GM19025 (cell line): ENCODE data around the gene SETDB1.

Source experiments
- ATAC-seq: cut with Tn5 transposase; IDR thresholded peaks from one replicate; pipeline ENCODE4 v1.9.1; 2021; ENCODE audit warnings: mild to moderate bottlenecking, low read depth, moderate library complexity; ENCODE audit not compliant: unreplicated experiment

SETDB1 gene

DNA sequence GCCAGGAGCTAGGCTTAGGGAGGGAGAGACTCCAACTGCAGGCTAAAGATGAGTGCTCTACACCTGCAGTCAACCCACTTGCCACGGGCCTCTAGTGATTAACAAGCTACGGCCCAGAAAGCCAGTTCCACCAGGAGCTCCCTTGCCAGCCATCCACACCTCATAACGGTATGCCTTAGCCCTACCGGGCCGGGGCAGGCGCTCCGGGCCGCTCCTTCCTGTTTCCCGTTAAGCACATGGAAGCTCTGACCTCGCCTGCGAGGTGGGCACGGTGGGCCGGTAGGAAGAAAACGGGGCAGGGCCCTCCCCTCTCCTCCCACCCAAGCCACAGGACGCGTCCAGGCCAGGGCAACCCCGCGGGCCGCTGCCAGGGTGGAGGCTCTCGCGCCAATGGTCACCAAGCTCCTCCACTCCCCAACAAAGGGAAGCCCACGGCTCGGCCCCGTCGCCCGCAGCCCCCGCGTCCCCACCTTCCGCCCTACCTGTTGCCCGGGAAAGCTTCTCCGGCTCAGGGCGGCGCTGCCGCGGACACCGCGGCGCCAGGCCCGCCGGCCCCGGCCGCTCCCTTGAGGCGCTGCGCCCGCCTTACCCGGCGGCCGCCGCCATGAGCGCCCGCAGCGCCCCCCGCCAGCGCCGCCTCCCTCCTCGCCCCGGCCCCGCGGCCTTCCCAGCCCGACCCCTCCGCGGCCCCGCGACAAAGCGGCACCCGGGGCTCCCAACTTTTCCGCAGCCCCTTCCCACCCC, 47.8 kb downstream of the SETDB1 start:
- peak; percentile 43 for ATAC-seq

DNA sequence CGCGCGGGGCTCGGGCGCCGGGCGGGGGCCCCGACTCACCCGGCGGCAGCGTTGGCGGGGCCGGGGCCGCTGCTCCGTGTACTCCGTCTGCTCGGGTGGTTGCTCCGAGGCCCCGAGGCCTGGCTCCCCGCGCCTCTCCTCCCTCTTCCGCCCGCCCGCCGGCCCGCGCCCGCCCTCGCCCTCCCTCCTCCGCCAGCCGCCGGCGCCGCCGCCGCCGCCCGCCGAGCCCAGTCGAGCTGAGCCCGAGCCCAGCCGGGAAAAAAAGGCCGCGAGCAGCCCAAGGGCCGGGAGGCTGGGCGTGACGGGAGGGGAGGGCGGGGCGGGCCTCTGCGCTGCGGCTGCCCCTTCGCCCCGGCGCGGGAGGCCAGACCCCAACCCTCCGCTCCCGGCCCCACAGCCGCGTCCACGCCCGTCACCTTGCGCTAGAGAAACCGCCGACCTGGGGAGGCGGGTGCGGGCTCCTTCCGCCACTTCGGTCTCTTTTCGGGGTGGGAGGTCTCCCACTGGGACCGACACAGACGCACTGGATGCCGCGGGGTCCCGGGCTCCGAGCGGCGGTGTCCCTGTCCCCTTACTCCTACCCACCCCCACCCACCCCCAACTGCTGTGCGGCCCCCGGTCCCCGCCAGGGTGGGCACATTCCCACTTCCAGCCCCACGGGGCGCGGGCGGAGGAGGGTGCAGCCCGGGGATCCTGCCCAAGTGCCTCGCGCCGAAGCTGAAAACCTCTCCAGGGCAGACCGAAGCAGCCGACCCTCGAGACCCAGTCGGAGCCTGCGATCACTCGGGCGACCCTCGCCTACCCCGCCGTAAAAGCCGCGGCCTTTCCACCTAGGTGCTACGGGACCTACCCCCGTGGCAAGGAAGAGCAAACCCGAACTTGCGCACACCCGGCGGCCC, 48.7 kb downstream of the SETDB1 start, which contains the start of gene CERS2:
Gene CERS2, minus strand, starts transcription at position 256 of the 899 bp plus-strand sequence. CDS start 5,745 bp downstream, outside the sequence.
- peak; percentile 37 for ATAC-seq

DNA sequence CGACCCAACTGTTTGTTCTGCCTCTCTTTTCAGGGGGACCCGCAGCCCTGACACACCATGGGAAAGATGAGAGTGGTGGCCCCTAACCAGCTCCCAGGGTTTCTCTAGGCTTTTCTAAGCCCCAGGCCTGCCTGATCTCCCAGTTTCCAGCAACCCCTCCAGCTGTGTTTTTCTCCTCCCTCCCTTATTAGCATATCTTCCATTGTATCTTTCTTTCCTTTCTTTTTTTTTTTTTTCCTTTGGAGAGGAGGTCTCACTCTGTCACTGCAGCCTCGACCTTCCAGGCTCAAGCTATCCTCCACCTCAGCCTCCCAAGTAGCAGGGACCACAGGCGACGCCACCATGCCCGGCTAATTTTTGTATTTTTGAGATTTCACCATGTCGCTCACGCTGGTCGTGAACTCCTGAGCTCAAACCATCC, 50.2 kb downstream of the SETDB1 start:
- no peak for ATAC-seq

DNA sequence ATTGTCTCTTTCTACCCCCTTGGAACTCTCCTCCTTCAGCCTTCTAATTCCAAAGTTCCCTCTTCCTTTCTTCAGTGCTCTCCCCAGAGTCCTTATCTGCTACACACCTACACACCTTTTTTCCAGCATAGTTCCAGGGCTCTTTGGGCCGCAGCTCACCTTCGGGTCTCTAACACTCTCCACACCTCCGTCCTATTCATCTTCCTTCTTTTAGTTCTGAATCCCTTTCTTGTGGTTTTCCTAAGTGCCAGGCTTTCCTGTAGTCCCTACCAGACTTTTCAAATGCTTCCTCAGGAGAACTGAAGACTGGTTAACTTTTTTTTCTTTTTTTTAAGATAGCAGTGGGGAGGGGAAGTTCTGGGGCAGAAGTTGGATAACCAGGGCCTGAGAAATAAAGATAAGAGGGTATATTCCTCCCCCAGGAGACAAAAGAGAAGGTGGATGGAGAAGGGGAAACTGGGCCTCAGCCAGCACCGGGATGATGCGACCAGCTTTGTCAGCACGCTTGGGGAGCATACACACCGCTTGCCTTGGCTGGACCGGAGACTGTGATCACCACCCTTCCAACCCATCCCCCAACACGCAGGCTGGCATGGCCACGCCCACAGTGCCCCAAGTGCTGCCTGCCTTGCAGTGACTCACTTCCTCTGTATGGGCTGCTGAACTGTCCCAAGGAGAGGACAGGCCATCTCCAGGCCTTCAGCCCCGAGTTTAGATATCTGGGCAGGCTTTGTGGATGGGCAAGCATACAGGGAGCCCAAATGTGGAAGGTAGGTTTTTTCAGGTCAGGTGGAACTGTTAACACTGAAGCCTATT, 50.9 kb downstream of the SETDB1 start:
- no peak for ATAC-seq

DNA sequence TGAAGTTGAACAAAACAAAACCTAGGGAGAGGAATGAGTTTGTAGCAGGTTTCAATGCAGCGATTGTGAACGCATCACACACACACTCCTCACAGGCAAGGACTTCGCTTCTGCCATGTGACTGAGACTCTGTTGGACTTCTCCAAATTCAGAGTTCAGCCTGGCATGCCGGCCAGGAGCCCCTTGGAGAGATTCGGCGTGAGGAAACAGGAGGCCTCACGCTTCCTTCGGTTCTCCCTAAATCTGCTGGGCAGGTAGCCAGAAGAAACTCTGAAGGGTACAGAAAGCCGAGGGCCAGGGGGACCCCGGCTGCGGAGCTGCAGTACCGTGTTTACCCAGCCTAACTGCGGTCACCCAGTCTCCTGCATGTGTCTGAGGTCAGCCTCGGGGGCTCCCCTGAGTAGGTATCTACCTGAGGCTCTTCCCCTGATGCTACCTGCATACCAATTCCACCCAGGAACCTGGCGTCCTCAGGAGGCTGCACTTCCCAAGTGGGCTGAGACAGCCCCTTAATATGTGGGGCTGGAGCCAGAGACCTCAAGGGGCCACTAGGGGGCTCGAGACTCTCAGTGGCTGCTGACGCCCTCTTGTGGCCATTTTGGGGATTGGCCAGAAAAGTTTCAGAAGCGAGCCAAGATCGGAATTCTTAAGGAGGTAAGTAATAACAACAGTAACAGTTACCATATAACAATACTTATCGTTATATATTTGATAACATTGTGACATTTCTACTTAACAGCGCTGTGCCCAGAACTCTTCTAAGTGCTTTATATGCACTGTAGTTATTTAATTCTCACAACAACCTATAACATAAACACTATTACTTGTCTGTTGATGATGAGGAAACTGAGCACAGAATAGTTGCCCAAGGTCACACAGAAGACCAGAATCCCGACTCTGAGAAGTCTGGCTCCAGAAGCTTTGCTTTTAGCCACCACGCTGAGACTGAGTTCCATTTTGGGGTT, 53.2 kb downstream of the SETDB1 start:
- ATAC-seq, result peak; percentile 52

DNA sequence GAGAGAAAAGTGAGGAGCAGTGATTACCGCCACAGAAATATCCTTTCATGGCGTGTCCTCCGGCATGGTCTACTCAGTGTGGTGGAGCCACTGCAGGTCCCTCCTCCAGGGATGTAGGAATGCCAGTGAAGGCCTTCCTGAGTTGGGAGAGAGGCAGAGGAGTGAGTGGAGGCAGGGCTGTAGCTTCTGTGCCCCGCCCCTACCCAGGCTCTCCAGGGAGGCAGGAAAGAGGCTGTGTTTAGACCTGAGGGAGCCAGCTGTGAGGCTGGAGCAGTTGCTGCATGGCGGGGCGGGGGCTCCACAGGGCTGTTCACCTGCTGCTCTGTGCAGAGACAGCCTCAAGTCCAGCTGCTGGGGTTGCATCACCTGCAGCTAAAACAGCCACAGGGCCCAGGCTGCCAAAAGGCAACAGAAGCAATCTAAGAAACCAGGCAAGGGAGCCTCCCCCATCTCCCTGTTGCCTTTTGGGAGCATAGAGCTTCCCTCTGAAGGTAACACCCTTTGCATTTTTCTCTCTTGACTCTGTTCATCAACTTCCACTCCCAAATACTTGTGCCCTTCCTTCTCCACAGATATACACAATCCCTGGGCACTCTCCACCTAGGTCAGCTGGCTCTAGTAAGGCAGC, 55.1 kb downstream of the SETDB1 start:
- no peak for ATAC-seq

DNA sequence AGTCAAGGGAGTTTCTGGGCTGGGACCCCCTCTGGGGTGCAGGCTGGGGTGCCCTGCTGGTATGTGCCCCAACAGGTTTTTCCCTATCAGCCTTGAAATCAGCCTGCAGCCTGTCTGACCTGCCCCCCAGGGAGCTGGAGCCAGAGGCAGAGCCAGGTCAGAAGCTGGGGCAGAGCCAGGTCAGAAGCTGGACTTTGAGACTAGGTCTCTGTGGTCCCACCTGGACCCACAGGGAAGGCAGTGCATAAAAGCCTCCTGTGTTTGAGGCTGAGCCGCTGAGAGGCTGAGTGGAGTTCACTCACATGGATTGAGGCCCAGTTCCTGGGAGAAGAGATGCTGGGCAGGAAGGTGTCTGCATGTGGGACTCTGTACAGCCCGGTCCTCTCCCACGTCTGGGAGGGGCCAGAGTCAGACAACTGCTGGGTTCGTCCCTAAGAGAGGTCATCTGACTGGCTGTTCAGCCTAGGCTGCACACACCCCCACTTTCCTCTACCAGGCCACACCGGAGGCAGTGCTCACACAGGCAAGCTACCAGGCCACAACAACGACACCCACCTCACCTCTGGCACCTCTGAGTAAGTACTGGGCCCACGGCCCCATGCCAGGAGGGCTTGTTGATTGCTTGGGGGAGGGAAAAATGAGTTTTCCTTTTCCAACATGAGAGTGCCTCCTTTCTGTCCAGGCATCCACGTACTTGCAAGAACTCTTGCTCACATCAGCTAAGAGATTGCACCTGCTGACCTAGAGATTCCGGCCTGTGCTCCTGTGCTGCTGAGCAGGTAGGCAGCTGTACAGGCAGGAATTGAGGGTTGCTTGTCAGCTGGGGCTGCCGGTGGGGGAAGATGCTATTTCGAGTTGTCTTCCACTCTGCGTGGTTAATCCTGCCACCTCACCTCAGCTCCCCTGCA, 55.9 kb downstream of the SETDB1 start, which contains the start of gene ANXA9:
Gene ANXA9, plus strand, starts transcription at position 488 of the 908 bp plus-strand sequence. CDS start 814 bp downstream, outside the sequence.
- no peak for ATAC-seq

DNA sequence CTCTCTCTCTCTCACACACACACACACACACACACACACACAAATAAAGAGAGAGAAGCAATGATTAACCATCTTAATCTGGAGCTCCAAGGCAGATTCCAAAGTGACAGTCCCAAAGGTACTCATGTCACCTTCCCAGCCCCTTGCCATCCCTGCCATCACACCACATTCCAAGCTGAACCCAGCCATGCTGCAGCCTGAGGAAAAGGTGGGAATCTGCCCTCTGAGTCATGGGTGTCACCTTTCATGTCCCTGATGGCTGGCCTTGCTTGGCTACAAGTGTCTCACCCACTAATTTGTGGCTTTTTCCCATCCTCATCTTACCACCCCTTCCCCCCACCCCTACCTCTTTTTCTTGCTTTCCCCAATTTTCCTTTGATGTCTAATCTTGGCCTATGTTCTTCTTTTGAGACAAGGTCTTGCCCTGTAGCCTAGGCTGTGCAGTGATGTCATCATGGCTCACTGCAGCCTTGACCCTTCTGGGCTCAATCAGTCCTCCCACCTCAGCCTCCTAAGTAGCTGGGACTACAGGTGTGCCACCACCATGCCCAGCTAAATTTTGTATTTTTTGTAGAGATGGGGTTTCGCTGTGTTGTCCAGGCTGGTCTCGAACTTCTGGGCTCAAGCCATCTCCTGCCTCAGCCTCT, 59.1 kb downstream of the SETDB1 start:
- no peak for ATAC-seq

DNA sequence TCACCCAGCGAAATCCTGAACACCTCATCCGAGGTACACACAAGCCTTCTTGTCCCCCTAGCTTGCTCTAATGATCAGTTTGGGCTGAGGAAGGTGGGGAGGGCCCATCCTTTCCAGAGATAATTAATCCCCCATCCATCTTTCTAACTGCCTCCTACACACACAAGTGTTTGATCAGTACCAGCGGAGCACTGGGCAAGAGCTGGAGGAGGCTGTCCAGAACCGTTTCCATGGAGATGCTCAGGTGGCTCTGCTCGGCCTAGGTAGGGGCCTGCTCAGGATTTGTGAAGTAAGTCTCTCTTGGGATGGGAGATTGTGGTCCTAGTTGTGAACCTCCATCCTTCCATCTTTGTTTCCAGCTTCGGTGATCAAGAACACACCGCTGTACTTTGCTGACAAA, 61.8 kb downstream of the SETDB1 start:
- ATAC-seq, result no peak

DNA sequence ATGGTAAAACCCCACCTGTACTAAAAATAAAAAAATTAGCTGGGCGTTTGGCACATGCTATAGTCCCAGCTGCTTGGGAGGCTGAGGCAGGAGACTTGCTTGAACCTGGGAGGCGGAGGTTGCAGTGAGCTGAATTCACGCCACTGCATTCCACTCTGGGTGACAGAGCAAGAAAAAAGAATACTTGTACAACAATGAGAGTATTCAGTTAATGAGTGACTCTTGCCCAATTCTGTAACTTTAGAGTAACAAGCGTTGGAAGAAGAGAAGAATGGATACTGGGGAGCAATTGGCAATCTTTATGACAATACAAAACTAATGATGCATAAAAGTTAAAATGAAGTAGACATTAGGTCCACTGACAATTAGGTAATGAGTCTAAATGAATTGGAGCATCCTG, 66.5 kb downstream of the SETDB1 start:
- no peak for ATAC-seq

DNA sequence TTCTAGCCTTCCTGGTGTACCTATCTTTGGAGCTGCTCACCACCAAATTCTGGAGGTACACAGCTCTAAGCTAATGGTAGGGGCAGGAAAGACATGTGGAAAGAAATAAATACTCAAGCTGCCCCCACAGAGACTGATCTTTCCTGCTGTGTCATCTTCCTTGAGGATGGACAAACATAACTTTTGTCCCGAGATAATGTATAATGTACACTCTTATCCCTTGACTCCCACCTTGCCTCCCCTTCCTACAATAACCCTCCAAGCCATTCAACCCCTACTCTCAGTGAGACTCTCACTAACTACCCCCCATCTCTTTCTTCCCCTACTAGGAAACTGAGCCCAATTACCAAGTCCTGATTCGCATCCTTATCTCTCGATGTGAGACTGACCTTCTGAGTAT, 68.1 kb downstream of the SETDB1 start:
- ATAC-seq, result no peak

DNA sequence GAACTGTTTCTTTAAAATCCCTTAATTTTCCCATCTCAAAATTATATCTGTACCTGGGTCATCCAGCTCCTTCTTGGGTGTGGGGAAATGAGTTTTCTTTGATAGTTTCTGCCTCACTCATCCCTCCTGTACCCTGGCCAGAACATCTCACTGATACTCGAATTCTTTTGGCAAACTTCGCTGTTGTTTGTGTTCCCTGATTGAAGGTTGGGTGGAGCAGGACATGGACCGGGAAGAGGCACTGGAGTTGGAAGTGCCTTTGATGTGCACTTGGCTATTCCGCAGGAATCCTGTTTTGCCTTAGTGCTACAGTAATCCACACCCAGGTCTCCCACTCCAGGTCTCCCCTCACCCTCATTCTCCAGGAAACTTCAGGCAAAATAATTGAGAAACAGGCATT, 69.3 kb downstream of the SETDB1 start:
- ATAC-seq, result no peak

DNA sequence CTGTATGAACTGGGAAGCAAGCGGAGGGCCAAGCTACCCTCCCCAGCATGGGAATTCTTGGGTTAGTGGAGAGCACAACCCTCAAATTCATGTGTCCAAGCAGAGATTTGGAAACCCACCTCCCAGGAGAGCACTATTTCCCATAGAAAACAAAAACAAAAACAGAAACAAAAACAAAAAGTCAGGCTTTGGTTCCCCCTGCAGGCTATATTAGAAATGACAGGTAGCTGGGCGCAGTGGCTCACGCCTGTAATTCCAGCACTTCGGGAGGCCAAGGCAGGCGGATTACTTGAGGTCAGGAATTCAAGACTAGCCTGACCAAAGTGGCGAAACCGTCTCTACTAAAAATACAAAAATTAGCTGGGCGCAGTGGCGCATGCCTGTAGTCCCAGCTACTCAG, 69.7 kb downstream of the SETDB1 start:
- no peak for ATAC-seq

DNA sequence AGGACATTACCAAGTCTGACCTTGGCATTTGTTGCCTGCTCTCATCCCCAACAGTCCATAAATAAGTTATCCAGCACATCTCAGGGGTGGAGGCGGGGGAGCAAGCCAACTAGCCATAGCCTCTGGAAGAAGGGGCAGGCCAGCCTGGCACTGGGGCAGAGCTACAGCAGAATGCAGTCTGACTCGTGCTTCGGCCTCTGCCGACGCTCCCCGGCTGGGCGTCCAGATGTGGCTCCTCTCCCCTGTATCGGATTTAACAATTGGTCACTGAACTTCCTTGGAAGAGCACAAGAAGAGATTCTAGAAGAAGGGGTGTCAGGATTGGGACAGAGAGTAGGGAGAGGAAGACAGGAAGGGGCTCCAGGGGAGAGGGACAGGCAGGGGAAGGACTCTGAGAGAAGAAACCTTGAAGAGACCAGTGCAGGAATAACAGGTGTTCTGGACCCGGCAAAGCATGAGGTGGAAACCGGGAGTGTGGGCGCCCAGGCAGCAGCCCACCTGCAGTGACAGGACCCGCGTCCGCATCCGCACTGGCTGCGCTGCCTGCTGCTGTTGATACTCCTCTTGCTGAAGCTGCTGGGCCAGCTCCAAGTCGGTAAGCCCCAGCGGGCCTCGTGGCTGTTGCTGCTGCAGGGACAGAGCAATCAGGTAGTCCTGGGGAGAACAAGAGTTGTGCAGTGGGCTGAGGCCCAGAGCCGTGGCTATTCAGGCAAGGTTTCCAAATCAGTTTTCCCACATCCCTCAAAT, 71.1 kb downstream of the SETDB1 start:
- no peak for ATAC-seq

DNA sequence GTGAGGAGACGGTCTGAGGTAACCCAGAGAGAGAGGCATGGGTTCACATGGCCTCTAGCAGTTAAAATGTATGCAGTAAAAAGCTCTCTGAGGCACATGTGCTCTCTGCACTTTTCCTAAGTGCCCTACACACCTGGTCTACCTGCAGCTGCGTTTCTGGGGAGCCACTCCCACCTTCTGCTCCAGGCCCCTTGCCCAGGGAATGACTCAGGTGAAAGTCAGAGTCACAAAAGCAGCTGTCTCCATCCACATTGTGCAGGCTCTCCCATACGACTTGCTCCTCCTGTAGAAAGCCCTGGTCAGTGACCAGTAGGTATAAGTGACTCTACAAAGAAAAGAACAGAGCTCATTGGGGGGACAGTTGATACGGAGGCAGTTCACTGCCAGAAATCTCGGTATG, 71.8 kb downstream of the SETDB1 start:
- no peak for ATAC-seq

DNA sequence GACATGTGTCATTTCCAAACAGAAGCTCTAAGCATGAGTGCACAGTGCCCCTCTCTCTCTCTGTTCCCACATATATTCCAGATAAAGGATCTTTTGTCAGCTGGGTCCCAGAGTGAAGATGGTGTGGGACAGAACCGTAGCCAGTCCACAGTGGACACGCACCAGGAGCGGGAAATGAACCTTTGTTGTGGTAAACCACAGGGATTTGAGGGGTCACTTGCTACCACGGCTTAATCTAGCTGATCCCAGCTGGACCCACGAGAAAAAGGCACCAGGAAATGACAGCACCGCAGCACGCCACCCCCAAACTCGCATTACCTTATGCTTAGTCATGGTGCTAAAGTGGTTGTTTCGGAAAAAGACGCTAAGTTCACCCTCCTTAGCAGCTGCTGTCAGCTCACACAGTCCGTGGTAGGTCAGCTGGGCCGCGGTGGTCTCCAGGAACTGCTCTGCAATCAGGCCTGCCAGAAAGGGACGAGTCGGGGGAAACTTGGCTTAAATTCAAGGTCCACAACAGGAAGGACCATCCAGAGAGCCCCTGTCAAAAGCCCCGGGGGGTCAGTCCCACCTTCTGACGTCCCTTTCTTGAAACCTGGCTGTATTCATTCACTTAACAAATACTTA, 73.0 kb downstream of the SETDB1 start:
- ATAC-seq, result no peak
